ENCODE results near the gene MRPL46.
"Not testable (repeated sequence)": the region's sequence is repeated elsewhere in the genome, so short reads cannot be mapped to it uniquely, and the experiment has no call there.

The MRPL46 gene

DNA sequence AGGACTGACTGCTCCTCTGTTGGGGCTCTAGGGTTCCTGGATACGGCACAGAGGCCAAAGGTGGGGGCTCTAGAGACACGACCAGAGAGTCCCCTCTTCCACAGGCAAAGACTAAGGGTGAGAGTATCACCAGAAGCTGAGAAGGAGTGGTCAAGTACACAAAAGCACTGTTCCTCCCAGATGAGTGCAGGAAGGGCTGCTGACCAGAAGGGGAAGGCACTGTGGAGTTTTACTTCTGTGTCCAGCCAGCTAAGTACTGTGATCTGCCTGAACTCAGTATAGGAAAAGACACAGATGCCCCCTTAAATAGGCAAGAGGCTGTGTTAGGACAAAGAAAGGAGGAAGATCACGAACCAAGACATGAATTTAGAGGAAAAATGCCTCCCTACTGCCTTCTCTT lies 12.0 kb upstream of the MRPL46 start:
- no peak for DNase-seq

- DNase-seq, result no peak
Measured at GRCh38 chr15:88477904-88478303, 10.7 kb upstream of the MRPL46 start.

GRCh38 chr15:88477126-88477525 lies 9.9 kb upstream of the MRPL46 start:
- no peak for DNase-seq

GRCh38 chr15:88476635-88477060 lies 9.5 kb upstream of the MRPL46 start:
- peak in 39 of 58 donors; percentile 10 to 77 (median 36) for DNase-seq

GRCh38 chr15:88473661-88474293 lies 6.6 kb upstream of the MRPL46 start:
- not testable (repeated sequence) for DNase-seq

- no peak for DNase-seq
Measured at GRCh38 chr15:88472225-88472624, 5.0 kb upstream of the MRPL46 start.

DNA sequence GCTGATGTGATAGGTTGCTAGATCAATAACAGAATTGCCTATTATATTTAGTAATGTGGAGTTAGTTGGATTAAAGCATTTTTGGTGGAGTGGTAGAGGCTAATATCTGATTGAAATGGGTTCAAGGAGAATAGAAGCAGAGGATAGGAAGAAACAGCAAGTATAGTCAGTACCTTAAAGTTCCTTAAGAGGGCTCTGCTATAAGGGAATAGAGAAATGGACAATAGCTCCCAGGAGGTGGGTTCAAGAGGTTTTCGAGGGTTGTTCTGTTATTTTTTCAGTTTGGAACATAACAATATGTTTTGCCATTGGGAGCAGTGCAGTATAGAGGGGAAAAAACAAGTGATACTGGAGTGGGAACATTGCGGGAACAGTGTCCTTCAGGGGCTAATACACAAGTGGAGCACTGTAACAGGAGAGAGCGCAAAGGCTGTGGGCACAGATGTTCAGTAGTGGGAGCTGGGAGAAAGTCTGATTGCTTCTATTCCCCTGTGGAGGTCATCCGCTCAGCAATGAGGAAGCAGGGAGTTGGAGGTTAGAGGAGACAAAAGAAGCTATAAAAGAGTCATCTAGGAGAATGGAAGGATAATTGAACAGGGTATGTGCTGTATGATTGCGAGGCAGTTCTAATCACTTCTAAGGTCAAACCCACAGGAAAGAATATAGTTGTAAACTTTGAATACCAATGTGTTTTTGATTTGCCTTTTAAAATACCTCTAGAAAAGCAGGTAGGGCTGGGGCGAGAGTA lies 3.6 kb upstream of the MRPL46 start:
- no peak for DNase-seq

DNA sequence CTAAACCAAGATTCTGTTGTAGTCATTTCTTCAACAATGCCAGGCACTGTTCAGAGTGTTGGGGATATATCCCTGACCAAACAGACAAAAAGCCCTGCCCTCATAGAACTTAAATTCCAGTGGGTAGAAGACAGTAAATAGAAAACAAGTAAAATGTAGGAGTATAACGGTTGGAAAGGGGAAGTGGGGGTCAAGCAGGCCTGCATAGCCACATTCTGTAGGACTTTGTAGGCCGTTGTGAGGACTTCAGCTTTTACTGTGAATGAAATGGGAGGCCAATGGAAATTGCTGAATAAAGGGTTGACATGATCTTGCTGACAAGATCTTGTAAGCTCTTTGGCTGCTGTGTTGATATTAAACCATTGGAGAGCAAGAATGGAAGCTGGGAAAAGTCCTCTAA lies 2.1 kb upstream of the MRPL46 start:
- DNase-seq, result no peak

DNA sequence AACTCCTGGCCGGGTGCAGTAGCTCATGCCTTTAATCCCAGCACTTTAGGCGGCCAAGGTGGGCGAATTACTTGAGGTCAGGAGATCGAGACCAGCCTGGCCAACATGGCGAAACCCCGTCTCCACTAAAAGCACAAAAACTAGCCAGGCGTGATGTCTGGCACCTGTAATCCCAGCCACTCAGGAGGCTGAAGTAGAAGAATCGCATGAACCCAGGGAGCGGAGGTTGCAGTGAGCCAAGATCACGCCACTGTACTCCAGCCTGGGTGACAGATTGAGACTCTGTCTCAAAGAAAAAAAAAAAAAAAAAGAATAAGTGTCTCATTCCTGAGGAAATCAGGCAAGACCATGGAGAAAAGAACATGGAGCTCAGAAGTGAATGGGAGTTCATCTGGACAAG lies 1.5 kb upstream of the MRPL46 start:
- DNase-seq, result not testable (repeated sequence)

- DNase-seq, result no peak
Measured at GRCh38 chr15:88467935-88468528, 844 bp upstream of the MRPL46 start.

- no peak for DNase-seq
Measured at GRCh38 chr15:88465633-88466224, 1.5 kb downstream of the MRPL46 start.

- no peak for DNase-seq
Measured at GRCh38 chr15:88463870-88464532, 3.2 kb downstream of the MRPL46 start.

GRCh38 chr15:88456733-88457132 lies 10.5 kb downstream of the MRPL46 start:
- no peak for DNase-seq

DNA sequence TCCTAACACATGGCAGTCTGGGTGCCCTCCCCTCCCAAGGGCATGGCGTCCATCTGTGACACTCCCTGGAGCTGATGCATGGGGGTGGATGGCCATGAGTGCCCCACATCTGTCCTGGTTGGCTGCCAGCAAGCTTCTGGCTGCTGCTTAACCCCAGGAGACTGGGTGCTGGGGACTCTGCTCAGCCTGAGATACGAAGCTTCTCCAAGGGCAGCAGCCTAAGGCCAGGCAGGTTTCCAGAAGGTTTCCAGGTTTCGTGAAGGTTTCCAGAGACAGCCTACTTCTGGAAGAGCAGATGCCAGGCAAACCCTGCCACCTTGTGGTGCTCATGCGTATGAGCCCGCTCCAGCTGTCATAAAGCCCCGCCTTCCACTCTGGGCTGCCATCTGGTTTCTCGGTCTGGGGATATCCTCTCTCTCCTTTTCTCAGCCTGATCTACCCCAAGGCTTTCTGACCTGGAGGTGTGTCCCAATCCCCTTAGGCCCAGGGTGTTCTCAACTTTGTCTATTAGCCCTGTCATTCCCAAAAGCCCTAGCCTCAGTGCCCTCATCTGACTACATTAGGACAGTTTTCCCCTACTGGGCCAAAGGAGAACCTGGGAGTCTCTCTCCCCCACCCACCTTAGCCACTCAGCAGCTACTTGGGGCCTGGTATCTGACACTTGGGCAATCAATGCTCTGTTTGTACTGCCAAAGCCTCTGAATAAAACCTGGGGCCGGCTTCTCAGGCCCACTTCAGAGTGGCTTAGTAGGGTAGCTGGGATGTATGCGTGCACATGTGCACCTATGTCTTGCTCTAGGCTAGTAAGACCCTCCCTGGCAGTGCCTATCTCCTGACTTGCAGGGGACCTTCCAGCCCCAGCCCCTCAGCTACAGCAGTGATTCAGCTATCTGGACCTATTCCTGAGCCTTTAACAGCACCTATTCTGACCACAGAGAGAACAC lies 12.0 kb downstream of the MRPL46 start:
- DNase-seq, result peak in 51 of 58 donors; percentile 6 to 66 (median 31)

DNA sequence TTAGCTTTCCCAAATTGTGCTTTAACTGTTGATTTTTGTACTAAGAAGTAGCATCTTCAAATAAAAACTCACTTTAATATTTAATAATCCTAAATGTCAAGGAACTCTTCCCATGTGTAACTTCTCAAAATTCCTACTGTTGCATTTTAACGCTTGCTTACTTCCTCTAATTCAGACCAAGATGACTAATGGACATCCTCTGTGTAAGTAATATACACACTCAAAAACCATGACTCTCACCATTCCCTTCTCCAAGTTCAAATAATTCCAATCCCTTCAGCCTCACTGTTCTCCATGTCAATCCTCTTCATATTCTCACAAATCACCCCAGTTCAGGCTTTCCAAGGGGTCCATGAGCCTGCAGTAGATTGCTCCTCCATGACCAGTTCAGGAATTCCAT lies 13.0 kb downstream of the MRPL46 start:
- DNase-seq, result no peak

DNA sequence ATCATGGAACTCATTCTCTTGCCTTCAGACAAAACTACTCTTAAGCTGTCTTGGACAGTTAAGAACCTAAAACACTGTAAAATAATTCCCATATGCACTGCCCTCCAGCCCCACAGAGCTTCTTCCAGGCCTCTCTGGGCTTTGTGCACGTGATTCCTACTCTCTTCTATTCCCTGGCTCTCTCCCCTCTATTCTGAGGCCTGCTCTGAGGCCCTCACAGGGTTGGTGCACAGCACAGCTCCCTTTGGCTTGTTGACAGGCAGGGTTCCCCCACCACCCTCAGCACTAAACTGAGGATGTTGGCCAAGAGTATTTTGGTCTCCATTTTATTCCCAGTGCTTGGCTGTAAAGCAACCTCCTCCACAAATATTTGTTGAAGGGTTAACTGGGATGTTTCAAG lies 13.5 kb downstream of the MRPL46 start:
- DNase-seq, result no peak

DNA sequence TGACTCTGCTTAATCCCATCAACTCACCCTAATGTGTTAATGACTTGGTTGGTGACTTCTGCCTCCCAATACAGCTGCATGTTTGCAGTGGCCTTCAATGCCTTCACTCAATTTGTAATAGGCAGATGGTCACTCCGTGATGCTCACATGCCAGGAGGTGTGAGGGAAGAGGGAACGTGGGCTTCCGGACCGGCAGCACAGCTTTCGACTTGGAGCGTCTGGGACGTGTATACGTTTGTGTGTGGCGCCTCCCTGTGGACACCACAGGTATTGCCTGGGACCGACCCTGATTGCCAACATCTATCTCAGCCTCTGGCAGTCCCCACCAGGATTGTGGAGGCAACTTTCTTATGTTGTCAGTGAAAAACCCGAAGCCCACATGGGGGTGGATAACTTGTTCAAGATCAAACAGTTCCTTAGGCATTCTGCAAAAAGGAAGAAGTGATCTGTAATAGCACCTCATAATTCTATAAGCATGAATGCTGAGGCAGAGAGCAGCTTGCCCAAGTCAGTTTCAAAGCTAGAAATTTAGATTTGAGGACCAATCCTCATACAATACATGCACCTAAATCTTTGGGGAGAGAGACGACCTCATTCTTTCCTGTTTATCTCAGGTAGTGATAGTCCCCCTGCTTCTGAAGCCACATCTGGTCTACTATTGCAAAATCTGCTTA lies 16.9 kb downstream of the MRPL46 start:
- DNase-seq, result peak in 56 of 58 donors; percentile 10 to 89 (median 52)

GRCh38 chr15:88449581-88449980 lies 17.6 kb downstream of the MRPL46 start:
- no peak for DNase-seq

GRCh38 chr15:88448991-88449461 lies 18.2 kb downstream of the MRPL46 start:
- no peak for DNase-seq

- no peak for DNase-seq
Measured at GRCh38 chr15:88447741-88448140, 19.4 kb downstream of the MRPL46 start.

All from anterior cingulate cortex (tissue), 58 donors.